SK-N-SH (cell line): ENCODE data around the gene CDH13. TPM values are rescaled to one million over a fixed set of nuclear protein-coding genes. Genes with fewer than 3 reads are reported as not detected.

Experiments used
- CTCF ChIP-seq: fragments of 200-600 bp; sonication (generic); IDR thresholded peaks from 2 replicates; pipeline ENCODE4 v1.6.1; 2017; ENCODE audit warnings: antibody characterized with exemption, mild to moderate bottlenecking, moderate library complexity
- ELF1 ChIP-seq: IDR thresholded peaks from 2 replicates; pipeline ENCODE4 v1.4.0; 2012
- FOSL2 ChIP-seq: IDR thresholded peaks from 2 replicates; pipeline ENCODE4 v1.4.0; 2012; ENCODE audit warnings: low read depth, mild to moderate bottlenecking, moderate library complexity, borderline replicate concordance
- FOXJ3 ChIP-seq: sonication (generic); formaldehyde crosslinking; IDR thresholded peaks from 2 replicates; pipeline ENCODE4 v1.5.1; 2020; ENCODE audit warnings: mild to moderate bottlenecking, missing genetic modification reagents
- FOXM1 ChIP-seq: IDR thresholded peaks from 2 replicates; pipeline ENCODE4 v1.4.0; 2012; ENCODE audit warnings: low read depth, mild to moderate bottlenecking
- GATA2 ChIP-seq: sonication (generic); formaldehyde crosslinking; IDR thresholded peaks from 2 replicates; pipeline ENCODE4 v1.5.0; 2020; ENCODE audit warnings: mild to moderate bottlenecking, missing genetic modification reagents
- JUND ChIP-seq: IDR thresholded peaks from 2 replicates; pipeline ENCODE4 v1.4.0; 2012
- MAX ChIP-seq: IDR thresholded peaks from 2 replicates; pipeline ENCODE4 v1.4.0; 2012; ENCODE audit warnings: low read depth
- NFIC ChIP-seq: IDR thresholded peaks from 2 replicates; pipeline ENCODE4 v1.4.0; 2012; ENCODE audit warnings: borderline replicate concordance
- RAD21 ChIP-seq: IDR thresholded peaks from 2 replicates; pipeline ENCODE4 v1.6.1; 2012; ENCODE audit warnings: mild to moderate bottlenecking, low read length
- RCOR1 ChIP-seq: fragments of 150-350 bp; IDR thresholded peaks from 2 replicates; pipeline ENCODE4 v1.6.1; 2017; ENCODE audit warnings: antibody characterized with exemption, low read length
- REST ChIP-seq: IDR thresholded peaks from 2 replicates; pipeline ENCODE4 v1.6.1; 2012; ENCODE audit warnings: mild to moderate bottlenecking, low read depth, low read length, moderate library complexity
- RFX5 ChIP-seq: IDR thresholded peaks from 2 replicates; pipeline ENCODE4 v1.6.1; 2012; ENCODE audit warnings: mild to moderate bottlenecking, improper control_type of control experiment, low read length
- SMC3 ChIP-seq: IDR thresholded peaks from 2 replicates; pipeline ENCODE4 v1.6.1; 2012; ENCODE audit warnings: low read depth, low read length, improper control_type of control experiment
- TAF1 ChIP-seq: IDR thresholded peaks from 2 replicates; pipeline ENCODE4 v1.6.1; 2012; ENCODE audit warnings: low read depth, mild to moderate bottlenecking, low read length, moderate library complexity, borderline replicate concordance
- TCF12 ChIP-seq: IDR thresholded peaks from 2 replicates; pipeline ENCODE4 v1.4.0; 2012
- TEAD4 ChIP-seq: IDR thresholded peaks from 2 replicates; pipeline ENCODE4 v1.4.0; 2012; ENCODE audit warnings: mild to moderate bottlenecking, borderline replicate concordance; ENCODE audit not compliant: insufficient read depth
- USF2 ChIP-seq: fragments of 150-350 bp; IDR thresholded peaks from 2 replicates; pipeline ENCODE4 v1.6.1; 2017; ENCODE audit warnings: antibody characterized with exemption, low read length, low read depth, borderline replicate concordance
- polyA plus RNA-seq, 3 experiments: library from polyadenylated mRNA; depleted of rRNA; stranded (reverse); fragments of >200 nt; gene quantifications; 2 replicates each; pipeline ENCODE4 v1.2.3, GENCODE V29; 2012
- TF ChIP-seq, protein P1 (sequence below): IDR thresholded peaks from 2 replicates; pipeline ENCODE4 v1.4.0; 2012; ENCODE audit warnings: low read depth, borderline replicate concordance

CDH13 gene
- polyA plus RNA-seq, 1 of the 3 experiments (the other 2 are of a cell fraction) = 93.0 TPM

GRCh38 chr16:83068686-83069085 lies 441.9 kb downstream of the CDH13 start (continued):
- TF ChIP-seq REST (no peak), TAF1 (no peak), FOXM1 (no peak), RCOR1 (no peak), JUND (no peak), NFIC (no peak), GATA2 (CRISPR knock-in tag) (no peak), USF2 (no peak), TCF12 (peak; percentile 9; the same call in 1 of the 2 replicates), SMC3 (peak; percentile 19; the same call in 1 of the 2 replicates), RFX5 (no peak), TEAD4 (no peak), ELF1 (no peak), RAD21 (peak; percentile 46), FOXJ3 (CRISPR knock-in tag) (no peak), MAX (no peak), FOSL2 (no peak), CTCF (peak; percentile 56)
- TF ChIP-seq, protein P1, sequence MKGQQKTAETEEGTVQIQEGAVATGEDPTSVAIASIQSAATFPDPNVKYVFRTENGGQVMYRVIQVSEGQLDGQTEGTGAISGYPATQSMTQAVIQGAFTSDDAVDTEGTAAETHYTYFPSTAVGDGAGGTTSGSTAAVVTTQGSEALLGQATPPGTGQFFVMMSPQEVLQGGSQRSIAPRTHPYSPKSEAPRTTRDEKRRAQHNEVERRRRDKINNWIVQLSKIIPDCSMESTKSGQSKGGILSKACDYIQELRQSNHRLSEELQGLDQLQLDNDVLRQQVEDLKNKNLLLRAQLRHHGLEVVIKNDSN = no peak
